Fibroblast of skin of right quadriceps (primary cell): ENCODE data around the gene UNKL.

Source experiments
- DNase-seq: peaks from one replicate; pipeline ENCODE4 v3.0.0-alpha.2; 2013

The UNKL gene, protein sequence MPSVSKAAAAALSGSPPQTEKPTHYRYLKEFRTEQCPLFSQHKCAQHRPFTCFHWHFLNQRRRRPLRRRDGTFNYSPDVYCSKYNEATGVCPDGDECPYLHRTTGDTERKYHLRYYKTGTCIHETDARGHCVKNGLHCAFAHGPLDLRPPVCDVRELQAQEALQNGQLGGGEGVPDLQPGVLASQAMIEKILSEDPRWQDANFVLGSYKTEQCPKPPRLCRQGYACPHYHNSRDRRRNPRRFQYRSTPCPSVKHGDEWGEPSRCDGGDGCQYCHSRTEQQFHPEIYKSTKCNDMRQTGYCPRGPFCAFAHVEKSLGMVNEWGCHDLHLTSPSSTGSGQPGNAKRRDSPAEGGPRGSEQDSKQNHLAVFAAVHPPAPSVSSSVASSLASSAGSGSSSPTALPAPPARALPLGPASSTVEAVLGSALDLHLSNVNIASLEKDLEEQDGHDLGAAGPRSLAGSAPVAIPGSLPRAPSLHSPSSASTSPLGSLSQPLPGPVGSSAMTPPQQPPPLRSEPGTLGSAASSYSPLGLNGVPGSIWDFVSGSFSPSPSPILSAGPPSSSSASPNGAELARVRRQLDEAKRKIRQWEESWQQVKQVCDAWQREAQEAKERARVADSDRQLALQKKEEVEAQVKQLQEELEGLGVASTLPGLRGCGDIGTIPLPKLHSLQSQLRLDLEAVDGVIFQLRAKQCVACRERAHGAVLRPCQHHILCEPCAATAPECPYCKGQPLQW

DNA sequence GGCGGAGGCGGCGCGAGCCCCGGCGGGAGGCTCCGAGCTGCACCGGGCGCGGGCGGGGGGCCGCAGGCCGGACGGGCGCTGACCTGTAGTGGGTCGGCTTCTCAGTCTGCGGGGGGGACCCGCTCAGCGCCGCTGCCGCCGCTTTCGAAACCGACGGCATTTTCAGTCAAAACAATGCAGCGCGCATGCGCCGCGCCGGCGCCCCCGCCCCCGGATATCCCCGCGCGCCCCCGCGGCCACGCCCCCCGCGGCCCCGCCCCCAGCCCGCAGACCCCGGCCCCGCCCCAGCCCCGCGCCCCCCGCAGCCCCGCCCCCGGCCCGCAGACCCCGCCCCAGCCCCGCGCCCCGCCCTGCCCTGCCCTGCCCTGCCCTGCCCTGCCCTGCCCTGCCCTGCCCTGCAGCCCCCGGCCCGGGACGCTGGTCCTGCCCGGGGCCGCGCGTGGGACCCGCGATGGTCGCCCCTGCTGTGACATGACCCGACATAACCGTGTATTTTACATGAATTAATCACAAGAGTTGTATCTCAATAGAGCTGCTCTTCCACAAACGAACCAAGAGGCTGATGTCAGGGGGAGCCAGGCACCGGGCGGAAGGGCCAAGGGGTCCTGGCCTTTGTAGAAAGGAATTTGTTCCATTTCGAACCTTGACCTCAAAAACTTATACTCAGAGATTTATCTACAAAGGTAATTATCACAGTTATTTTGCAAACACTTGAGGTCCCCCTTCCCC, at the start of gene UNKL:
Gene UNKL (minus strand): TSS at position 173 of the 729 bp plus-strand sequence. CDS start 13 bp downstream, at position 160.
- peak; percentile 52 for DNase-seq

DNA sequence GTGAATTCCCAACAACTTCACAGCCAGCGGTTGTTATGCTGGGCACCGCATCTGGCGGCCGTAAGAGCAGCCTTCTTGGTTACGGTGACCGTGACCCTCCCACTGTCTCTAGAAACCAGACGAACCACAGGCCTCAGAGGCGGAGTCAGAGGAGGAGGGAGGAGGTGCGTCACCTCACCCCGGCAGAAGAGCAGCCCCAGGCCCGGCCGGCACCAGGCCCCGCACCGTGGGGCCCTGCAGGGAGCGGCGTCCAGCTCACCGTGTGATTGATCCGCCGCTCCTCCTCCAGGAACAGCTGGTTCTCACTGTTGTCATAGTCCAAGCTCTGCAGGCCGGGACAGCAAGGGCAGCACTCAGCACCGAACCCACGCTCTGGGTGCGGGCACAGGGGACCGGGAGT, 46.6 kb upstream of the UNKL start:
- DNase-seq, result no peak

DNA sequence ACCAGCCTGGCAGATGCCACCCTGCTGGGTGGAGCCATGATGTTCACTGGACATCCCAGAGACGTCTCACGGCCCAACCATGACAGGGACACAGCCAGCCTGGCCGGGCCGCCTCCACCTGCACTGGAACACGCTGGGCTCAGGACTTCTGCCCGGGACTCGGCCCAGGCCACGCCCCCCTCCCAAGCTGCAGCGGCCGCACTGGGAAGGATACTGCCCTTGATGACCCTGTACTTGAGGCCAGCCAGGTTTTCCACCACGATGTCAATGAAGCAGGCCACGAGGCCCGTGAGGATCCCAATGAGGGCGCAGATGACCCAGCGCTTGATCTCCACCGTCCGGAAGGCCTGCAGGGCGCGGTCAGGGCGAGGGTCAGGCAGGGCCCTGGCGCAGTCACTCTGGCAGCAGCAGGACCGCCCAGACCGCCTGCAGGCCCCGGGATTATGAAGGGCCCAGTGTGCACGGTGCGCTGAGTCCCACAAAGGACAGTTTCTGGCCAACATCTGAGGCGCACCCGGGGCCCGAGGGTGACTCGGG, 46.2 kb upstream of the UNKL start:
- no peak for DNase-seq

DNA sequence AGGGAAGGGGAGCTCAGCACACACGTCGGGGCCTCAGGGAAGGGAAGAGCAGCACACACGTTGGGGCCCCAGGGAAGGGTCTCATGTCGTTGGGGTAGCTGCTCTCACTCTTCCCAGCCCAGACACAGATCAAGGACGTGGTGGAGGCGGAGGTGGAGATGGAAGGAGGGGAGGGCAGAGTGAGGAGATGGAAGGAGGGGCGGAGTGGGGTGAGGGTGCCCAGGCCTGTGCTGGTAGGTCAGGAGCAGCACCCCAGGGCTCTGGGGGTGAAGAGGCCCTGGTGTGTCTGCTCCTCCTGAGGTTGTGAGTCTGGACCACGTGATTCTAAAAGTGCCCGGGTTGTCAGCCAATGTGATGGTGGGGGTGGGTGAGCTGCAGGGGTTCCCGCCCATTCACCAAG, 45.5 kb upstream of the UNKL start:
- no peak for DNase-seq

DNA sequence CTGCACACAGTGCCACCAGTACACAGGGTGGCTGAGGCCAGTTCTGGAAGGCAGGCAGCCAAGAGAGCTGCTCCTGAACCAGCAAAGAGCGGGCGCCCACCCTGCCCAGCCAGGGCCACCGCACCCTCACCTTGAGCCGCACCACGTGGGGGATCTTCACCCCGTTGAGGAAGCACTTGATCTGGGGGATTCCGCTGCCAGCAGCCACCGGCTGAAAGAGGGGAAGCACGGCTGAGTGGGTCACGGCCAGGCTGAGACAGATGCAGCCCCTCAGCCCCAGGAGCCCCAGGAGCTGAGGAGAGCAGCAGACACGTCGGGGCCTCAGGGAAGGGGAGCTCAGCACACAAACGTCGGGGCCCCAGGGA, 44.5 kb upstream of the UNKL start:
- DNase-seq, result no peak

DNA sequence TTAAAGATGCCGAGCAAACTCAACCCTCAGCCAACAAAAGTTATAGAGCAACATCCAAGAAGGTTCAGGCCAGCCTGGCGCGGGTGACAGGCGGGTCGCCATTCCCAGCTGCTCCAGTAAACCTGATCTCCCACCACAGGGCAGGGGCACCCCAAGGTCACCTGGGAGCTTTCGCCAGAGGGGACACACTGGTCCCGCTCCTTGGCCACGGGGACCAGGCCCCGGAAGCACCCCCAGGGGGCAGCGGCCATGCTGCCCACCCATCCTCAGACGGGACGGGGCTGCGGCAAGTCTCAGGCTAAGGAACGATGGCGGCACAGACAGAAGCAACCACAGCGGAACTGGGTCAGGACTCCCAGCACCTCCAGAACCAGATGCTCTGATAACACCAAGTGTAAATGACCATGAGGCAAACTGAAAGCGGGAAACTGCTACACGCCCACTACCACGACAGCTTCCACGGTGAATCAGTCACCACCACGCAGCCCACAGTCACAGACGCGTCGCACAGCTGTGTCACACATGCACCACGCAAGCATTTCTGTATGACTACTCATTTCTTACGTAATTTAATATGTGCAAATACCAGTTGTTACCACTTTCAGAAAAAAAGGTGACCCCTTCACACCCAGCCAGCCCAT, 44.0 kb upstream of the UNKL start:
- peak; percentile 46 for DNase-seq

DNA sequence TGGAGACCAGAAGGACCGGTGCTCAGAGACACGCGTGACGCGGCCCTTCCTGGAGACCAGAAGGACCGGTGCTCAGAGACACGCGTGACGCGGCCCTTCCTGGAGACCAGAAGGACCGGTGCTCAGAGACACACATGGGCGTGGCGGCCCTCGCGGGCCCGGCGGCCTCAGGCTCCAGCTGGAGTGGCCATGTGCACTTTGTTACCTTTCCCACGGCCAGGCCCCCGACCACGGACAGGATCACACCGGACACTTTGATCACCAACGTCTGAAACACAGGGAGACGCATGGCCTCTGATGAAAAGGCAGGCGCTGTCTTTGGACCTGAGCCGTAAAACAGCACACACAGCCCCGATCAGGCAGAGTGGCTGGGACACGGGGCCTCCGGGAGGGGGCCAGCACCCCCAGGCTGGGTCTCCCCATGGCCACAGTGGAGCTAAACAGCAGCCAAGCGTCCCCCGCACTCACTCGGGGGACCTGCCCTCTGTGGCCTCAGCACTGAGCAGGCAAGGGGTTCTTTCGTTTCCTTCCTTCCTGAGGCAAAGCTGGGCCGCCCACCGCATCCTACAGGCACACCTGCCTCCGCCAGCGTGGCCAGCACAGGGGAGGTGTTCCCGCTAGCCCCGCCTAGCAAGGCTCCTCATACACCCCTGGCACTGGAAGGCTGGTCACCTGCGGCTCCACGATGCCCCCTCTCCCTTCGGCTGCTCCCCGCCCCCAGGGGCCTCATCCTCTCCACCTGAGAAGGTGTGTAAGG, 43.2 kb upstream of the UNKL start:
- DNase-seq, result no peak

DNA sequence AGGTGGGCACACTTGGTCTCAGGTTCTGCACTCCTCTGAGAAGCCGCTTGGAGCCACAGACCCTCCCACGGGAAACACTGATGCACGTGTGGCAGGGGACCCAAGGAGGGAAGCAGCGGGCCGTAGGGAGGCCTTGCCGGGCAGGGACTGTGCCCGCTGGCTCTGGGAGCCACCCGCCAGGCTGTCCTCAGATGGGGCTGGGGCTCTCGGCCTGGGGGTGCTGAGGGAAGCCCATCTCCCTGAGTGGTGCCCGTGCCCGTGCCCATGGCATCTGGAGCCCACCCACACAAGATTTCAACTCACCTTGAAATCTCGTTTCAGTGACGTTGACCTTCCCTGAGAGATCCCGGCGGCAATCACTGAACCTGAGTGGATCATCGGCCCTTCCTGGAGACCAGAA, 42.4 kb upstream of the UNKL start:
- DNase-seq, result no peak

DNA sequence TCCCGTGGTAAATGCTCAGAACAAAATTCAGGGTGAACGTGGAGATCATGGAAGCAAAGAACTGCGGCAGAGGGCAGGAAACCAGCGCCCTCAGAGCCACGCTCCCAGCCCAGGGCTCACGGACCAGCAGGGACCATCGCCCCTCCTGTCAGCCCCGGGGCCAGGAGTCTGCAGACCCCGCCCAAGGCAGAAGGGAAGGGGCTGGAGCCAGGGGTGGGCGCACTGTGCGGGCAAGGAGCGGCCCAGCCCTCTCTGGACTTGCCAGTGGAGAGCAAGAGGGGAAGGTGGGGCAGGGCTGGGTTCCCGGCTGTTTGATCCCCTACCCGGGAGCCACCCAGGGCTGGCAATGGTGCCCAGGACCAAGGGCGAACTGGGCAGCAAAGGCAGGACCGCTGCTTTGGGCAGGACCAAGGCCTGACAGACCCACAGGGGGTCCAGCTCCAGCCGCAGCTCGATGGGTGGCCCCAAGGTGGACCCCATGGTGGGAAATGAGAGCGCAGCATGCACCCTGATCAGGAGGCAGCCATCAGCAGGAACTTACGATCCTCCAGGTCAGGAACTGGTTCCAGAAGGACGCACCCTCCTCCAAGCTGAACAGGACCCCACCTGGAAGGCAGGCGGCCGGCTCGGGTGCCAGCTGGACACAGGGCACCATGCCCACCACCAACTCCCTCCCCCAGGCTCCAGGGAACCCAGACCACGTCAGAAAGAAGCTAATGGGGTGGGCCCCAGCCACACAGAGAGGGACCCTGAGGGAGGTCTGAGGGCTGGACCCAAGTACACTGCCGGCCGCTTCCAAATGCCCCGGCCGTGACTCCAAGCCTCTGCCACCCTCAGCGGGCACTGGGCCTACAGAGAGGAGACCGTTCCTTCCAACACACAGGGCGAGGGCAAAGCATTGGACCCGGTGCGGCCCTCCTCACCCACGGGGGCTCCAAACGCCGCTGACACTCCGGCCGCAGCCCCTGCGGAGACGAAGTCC, 41.0 kb upstream of the UNKL start:
- no peak for DNase-seq

DNA sequence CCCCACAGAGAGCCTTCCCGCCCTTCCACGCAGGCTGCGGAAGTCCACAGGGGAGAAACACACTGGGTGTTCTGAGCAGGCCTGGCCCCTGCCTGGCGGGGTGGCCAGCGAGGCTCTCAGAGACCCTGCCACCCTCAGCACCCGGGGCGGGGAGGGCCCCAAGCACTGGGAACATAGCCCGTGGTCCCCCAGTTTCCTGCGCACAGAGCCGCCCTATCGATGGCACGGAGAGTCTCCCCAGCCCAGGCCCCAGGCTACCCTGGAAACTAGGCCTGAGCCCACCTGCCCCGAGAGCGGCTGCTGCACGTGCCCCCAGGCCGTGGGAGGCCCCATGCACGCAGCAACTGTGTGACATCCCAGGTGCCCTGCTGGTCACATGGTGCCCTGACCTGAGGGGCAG, 40.1 kb upstream of the UNKL start:
- no peak for DNase-seq

DNA sequence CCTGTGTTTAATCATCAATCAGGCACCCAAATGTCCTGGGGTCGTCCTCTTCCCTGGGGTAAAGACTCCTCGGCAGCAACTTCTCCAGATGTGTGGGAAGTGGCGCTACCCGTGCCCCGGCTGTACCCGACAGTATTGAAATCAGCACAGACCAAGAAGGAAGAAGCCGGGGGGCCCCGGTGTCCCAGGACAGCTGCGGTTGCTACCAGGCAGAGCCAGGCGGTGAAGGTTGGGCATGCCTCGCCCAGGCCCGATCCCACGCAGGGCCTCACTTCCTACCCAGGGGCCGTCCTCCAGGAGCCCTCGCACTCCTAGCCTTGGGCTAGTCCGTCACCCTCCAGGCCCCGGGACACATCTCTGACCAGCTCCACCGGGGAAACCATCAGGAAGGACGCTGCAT, 38.8 kb upstream of the UNKL start:
- no peak for DNase-seq

DNA sequence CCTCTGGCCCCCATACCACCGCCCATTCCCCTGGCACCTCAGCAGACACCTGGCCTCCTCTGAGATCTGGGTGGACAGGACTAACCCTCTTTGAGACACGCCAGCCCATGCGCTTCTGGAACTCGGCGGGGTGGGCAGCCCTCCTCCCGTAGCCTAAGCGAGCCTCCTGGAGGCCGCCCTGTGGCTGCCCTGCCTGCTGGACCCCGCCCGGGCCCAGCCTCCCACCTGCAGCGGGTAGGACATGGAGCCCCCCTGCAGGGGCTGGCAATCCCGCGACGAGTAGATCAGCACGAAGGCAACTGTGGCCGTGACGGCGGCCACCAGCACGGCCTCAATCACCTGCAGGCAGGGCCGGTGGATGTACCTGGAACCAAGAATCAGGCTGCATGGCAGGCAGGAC, 38.0 kb upstream of the UNKL start:
- DNase-seq, result no peak

DNA sequence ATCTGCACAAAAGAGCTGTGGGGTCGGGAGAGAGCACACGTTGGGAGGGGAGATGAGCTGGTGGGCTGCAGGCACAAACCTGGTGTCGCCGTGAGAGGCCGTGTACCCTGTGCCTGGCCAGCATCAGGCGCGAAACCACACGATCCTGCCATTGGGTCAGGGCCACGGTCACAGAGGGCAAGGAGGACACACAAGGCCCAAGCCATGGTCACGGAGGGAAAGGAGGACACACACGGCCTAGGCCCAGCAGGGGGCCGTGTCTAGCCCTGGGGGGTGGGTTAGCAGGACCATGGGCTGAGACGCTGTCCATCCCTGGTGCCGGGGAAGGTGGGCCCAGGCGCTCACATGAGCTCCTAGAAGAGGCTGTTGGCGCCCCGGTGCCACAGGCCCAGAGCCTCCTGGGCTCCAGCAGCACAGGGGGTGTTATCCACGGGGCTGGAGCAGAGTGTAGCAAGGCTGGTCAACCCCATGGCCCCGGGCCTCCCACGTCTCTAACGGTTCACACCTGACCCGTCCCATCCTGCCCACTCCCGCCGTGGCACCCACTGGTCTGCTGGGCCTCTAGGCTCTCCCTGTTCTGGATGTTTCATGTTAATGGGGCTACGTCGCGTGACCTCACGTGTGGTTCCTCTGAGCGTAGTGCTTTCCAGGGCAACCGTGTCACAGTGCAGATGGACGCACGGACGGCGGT, 37.3 kb upstream of the UNKL start:
- no peak for DNase-seq

DNA sequence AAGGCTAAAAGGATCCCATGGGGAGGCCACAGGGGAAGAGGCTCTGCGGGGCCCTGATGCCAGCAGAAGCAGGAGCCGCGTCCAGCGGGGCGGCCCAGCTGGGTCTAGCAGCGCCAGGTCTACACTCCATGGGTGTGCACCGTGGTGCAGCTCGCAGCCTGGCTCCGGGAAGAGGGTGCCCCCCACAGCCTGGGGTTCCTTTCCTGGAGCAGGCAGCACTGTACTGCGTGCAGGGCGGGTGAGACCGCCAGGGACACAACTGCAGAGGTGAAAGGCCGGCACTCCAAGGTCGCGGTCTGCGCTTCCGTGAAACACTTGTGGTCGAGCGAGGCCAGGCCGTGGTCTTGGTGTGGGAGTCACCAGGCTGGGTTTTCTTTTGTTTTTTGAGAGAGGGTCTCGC, 36.3 kb upstream of the UNKL start:
- DNase-seq, result no peak

DNA sequence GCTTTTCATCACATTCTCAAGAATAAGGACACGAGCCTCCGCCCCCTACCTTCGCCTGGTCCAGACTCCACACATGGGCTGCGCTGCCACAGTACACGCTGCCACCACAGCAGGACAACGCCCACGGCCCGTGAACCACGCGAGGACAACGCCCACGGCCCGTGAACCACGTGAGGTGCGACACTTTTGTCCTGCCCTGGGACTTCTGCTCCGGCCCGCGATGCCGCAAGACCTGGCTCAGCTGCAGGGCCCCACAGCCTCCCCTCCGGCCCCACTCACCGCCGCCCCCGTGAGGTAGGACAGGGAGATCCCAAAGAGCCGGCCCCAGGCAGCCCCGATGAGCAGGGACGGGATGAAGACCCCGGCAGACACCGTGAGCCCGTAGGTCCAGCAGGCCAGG, 35.7 kb upstream of the UNKL start:
- DNase-seq, result no peak

DNA sequence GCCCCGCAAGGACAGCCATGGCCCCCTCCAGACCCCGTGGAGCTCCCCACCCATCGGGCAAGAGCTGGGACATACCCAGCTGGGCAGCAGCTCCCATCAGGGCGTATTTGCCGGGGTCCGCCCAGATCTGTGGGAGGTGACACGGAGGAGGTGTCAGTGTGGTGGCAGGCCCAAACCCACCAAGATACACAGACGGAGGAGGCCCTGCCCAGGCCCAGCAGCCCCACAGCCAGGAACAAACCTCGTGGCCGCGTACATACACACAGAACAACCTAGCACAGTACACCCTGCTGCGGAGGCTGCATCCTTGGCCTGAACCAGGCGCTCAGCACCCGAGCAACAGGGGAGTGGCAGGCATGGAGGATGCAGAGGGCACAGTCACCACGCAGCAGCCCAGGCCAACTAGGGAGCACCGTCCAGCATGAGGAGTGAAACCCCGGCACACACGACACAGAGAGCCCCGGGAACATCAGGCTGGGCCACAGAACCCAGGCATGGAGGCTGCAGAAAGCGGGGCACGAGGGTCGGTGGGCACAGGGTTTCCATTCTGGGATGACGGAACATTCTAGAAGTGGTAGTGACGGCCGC, 34.8 kb upstream of the UNKL start:
- no peak for DNase-seq

DNA sequence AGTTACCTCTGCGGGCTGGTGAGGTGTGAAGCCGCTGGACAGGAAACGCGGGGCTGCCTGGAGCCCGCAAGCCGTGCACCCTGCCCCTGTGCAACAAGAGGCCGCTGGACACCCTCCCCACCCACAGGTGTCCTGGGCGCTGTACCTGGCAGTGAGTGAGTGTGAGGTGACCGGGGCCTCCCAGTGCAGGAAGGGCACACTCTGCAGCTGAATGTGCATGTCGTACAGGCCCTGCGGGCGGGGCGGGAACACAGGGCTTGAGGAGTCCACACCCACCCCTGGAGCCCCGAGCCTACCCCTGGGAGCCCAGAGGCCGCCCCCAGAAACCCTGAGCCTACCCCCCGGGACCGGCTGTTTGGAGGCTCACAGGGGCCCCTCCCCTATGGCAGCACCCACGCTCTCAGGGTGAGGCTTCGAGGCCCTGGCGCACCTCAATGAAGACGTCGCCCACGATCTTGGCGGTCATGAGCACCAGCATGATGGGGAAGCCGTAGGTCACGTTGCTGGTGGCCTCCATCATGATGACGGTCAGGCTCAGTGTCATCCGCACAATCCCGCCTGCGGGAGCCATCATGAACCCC, 34.1 kb upstream of the UNKL start:
- DNase-seq, result no peak

DNA sequence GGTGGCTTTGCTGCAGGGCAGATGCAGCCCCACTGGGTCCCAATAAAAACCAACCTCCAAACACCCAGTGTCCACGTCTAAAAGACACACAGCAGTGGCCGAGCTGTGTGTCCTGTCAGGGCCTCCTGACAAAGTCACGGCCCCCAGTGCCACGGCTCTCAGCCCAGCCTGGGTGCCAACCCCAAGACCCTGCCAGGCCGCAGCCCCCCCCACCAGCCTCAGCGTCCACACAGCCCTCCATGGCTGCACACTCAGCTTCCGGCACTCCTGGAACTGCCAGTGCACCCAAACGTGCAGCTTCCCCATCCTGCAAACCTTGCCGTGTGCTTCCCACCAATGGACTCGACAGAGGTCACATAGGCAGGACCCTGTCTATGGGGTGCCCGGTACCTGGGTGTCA, 33.5 kb upstream of the UNKL start:
- no peak for DNase-seq

DNA sequence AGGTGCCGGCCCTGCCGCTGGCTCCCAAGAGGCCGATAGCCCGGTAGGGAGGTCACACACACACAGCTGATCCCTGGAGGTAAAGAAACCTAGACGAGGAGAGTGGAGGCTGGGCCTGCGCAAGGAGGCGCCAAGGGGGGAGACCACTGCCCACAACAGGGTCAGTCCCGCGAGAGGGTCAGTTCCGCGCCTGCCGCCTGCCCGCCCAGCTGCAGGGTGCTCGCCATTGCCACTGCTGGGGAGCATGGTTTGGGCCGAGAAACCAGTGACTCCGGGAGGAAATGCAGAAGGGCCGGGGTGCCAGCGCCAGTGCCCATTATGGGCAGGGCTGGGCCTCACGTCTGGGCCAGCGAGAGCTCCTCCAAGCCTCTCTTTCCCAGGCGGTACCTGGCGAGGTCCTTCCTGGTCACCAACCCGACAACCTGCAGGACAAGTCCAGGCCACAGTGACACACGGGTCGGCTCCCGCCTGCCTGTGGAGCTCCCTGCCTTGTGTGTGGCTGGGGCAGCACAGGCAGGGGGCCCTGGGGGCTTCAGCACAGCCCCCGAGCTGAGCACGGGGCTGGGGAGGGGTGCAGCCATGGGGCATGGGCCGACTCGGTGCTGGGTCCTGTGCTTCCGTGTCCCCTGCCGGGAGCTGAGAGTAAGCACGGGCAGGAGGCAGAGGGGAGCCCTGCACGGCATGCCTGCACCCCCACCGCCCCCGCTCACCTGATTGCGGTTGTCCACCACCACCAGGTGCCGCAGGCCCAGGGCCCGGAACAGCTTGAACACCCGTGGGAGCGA, 32.0 kb upstream of the UNKL start:
- DNase-seq, result no peak
